ENCODE results near the gene RBMS3. TPM values are rescaled to one million over a fixed set of nuclear protein-coding genes. Genes with fewer than 3 reads are reported as not detected.

The RBMS3 gene
- total RNA-seq, 1 donor from 2014 or later, result 65.1 TPM

- DNase-seq, result no peak
- TF ChIP-seq CTCF (IDR thresholded peaks at IDR 0.05; ENCODE audit: partially characterized antibody, unreplicated experiment), result no peak
- Mint-ChIP-seq H3K4me3 (ENCODE audit: unreplicated experiment) (no peak overlapping the region), H3K9me3 (ENCODE audit: unreplicated experiment) (peaks cover 1% of the 10 kb centered on the region), H3K27me3 (ENCODE audit: unreplicated experiment) (no peaks in the 10 kb centered on the region), H3K27ac (ENCODE audit: unreplicated experiment) (no peak overlapping the region), H3K4me1 (ENCODE audit: low read depth, unreplicated experiment) (peaks cover 9% of the 10 kb centered on the region), H3K36me3 (ENCODE audit: unreplicated experiment) (peaks cover 6% of the 10 kb centered on the region)
Measured at GRCh38 chr3:29240887-29241286, 40.0 kb upstream of the RBMS3 start.

GRCh38 chr3:29241855-29242254, 39.0 kb upstream of the RBMS3 start:
- no peak for DNase-seq
- Mint-ChIP-seq H3K4me3 (ENCODE audit: unreplicated experiment) (no peak overlapping the region), H3K4me1 (ENCODE audit: low read depth, unreplicated experiment) (peaks cover 3% of the 10 kb centered on the region), H3K27ac (ENCODE audit: unreplicated experiment) (no peak overlapping the region), H3K9me3 (ENCODE audit: unreplicated experiment) (peaks cover 1% of the 10 kb centered on the region), H3K27me3 (ENCODE audit: unreplicated experiment) (no peaks in the 10 kb centered on the region), H3K36me3 (ENCODE audit: unreplicated experiment) (peaks cover 6% of the 10 kb centered on the region)
- TF ChIP-seq CTCF (IDR thresholded peaks at IDR 0.05; ENCODE audit: partially characterized antibody, unreplicated experiment), result no peak

- Mint-ChIP-seq H3K27me3 (ENCODE audit: unreplicated experiment) (no peaks in the 10 kb centered on the region), H3K36me3 (ENCODE audit: unreplicated experiment) (peaks cover 6% of the 10 kb centered on the region), H3K4me1 (ENCODE audit: low read depth, unreplicated experiment) (peaks cover 6% of the 10 kb centered on the region), H3K4me3 (ENCODE audit: unreplicated experiment) (no peak overlapping the region), H3K9me3 (ENCODE audit: unreplicated experiment) (peaks cover 1% of the 10 kb centered on the region), H3K27ac (ENCODE audit: unreplicated experiment) (no peak overlapping the region)
- no peak for DNase-seq
- no peak for TF ChIP-seq CTCF (IDR thresholded peaks at IDR 0.05; ENCODE audit: partially characterized antibody, unreplicated experiment)
Measured at GRCh38 chr3:29242296-29242695, 38.6 kb upstream of the RBMS3 start.

- Mint-ChIP-seq H3K4me1 (ENCODE audit: low read depth, unreplicated experiment) (peaks cover 30% of the 10 kb centered on the region), H3K27me3 (ENCODE audit: unreplicated experiment) (peaks cover 2% of the 10 kb centered on the region), H3K27ac (ENCODE audit: unreplicated experiment) (no peak overlapping the region), H3K4me3 (ENCODE audit: unreplicated experiment) (no peak overlapping the region), H3K36me3 (ENCODE audit: unreplicated experiment) (peaks cover 6% of the 10 kb centered on the region), H3K9me3 (ENCODE audit: unreplicated experiment) (peaks cover 12% of the 10 kb centered on the region)
- TF ChIP-seq CTCF (IDR thresholded peaks at IDR 0.05; ENCODE audit: partially characterized antibody, unreplicated experiment), result no peak
- no peak for DNase-seq
Measured at GRCh38 chr3:29245441-29245840, 35.4 kb upstream of the RBMS3 start.

- Mint-ChIP-seq H3K27ac (ENCODE audit: unreplicated experiment) (no peak overlapping the region), H3K9me3 (ENCODE audit: unreplicated experiment) (peaks cover 10% of the 10 kb centered on the region)
Measured at GRCh38 chr3:29247088-29247745, 33.7 kb upstream of the RBMS3 start.

More at GRCh38 chr3:29247088-29247745, 33.7 kb upstream of the RBMS3 start:
- no peak for TF ChIP-seq CTCF (IDR thresholded peaks at IDR 0.05; ENCODE audit: partially characterized antibody, unreplicated experiment)
- DNase-seq, result no peak
- peaks cover 2% of the 10 kb centered on the region for H3K27me3 Mint-ChIP-seq (ENCODE audit: unreplicated experiment)
- H3K4me1 Mint-ChIP-seq (ENCODE audit: low read depth, unreplicated experiment), result peaks cover 33% of the 10 kb centered on the region
- no peaks in the 10 kb centered on the region for H3K36me3 Mint-ChIP-seq (ENCODE audit: unreplicated experiment)
- H3K4me3 Mint-ChIP-seq (ENCODE audit: unreplicated experiment), result no peak overlapping the region
